GM18505 (cell line): ENCODE measurements around the gene PARP15.
"Not testable (repeated sequence)": the region's sequence is repeated elsewhere in the genome, so short reads cannot be mapped to it uniquely, and the experiment has no call there.

Source experiments
- ATAC-seq: cut with Tn5 transposase; IDR thresholded peaks from one replicate; pipeline ENCODE4 v1.9.1; 2021; ENCODE audit not compliant: unreplicated experiment
- POLR2A ChIP-seq: IDR thresholded peaks from 4 replicates; pipeline ENCODE4 v1.6.1; 2011; ENCODE audit warnings: borderline replicate concordance; ENCODE audit not compliant: insufficient read depth, insufficient read length; ENCODE audit errors: extremely low read depth

Gene PARP15

DNA sequence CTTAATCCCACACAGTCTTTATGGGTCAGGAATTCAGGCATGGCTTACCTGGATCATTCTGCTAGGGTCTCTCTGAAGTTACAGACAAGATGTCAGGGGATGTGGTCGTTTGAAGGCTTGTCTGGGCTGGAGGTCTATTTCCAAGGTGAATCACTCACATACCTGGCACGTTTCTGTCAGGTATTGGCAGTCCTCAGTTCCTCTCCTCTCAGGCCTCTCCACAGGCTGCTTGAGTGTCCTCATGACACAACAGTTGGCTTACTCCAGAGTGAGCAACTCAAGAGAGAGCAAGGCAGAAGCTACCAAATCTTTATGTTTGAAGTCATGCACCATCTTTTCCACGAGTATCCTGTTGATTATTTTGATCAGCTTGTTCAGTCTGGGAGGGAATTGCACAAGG is 59.2 kb downstream of the PARP15 start:
- ATAC-seq: no peak
- no peak for TF ChIP-seq POLR2A

DNA sequence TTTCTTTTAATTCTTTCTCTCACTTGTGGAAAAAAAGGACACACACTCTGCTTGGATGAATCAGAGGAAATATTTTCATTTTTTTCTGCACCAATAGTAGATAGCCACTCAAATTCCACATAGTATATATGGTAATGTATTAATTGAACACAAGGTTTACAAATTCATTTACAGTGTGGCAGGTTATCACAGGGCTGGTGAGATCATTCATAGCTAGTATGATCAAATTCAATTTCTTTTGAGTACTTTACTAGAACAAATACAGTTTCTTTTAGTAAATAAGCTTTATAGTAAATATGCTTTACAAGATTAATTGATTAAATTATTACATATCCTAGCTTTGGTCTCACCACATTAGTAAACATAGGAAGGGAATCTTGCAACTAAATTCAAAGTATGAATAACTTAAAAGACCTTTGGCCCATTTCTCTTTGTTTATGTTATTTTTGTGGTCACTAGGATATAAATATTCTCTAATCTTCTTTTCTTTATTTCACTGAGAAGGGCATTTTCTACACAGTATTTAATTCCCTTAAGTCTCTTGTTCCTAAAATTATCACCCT is 63.1 kb downstream of the PARP15 start:
- ATAC-seq: no peak
- no peak for TF ChIP-seq POLR2A

DNA sequence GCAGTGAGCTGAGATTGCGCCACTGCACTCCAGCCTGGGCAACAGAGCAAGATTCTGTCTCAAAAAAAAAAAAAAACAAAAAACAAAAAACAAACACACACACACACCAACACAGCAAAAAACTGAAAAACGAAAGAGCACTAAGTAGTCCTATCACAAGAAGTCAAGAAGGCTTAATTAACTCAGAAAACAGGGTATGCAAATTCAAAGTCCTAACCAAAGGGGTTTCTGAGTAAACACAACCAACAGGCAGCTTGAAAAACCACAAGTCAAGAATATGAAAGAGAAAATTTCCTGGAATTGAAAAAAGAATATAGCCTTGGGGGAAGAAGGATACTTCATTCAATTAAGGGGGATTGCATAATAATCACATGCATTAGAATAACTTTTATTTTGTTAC is 65.5 kb downstream of the PARP15 start:
- no peak for ATAC-seq
- TF ChIP-seq POLR2A: no peak

DNA sequence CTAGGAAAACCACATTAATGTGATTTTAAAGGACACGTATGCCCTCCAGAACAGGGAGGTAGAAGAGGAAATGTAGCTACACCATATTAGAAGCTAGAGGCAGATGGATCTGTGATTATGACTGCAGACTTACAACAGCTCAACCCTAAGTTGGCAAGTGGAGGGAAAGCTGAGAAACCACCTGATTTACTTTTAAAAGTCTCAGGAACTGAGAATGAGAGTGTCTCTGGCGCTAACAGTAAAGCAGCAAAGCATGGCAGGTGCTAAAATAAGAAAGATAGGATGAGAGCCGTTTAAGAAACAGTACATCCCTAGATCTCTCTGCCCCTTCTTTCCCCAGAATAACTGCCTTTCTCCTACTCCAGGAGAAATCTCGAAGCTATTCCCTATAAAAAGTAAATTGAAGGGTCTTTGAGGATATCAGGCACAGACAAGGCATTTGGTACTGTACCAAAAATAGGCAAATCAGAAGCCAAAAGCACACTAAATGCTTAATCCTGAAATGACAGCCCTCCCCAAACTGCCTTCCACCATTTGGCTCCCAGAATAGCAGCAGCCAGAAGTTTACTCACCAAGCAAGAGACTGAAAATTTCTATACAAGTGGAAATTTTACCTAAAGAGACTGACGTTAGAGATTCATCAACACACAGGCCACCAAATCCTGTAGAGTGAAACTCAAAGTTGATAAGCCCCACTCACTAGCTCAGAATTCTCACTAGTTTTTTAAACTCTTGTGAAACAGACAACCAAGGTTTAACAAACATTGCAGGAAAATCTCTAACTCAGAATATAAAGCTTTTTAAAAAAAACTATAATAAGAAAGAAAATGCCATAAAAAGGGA is 68.9 kb downstream of the PARP15 start:
- ATAC-seq: no peak
- no peak for TF ChIP-seq POLR2A

DNA sequence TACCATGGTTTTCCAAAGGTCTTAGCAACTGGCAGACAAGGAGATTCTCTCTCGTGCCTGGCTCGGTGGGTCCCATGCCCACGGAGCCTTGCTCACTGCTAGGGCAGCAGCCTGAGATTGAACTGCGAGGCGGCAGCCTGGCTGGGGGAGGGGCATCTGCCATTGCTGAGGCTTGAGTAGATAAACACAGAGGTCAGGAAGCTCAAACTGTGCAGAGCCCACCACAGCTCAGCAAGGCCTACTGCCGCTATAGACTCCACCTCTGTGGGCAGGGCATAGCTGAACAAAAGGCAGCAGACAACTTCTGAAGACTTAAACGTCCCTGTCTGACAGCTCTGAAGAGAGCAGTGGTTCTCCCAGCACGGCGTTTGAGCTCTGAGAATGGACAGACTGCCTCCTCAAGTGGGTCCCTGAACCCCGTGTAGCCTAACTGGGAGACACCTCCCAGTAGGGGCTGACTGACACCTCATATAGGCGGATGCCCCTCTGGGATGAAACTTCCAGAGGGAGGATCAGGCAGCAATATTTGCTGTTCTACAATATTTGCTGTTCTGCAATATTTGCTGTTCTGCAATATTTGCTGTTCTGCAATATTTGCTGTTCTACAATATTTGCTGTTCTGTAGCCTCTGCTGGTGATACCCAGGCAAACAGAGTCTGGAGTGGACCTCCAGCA is 73.9 kb downstream of the PARP15 start:
- not testable (repeated sequence) for ATAC-seq

DNA sequence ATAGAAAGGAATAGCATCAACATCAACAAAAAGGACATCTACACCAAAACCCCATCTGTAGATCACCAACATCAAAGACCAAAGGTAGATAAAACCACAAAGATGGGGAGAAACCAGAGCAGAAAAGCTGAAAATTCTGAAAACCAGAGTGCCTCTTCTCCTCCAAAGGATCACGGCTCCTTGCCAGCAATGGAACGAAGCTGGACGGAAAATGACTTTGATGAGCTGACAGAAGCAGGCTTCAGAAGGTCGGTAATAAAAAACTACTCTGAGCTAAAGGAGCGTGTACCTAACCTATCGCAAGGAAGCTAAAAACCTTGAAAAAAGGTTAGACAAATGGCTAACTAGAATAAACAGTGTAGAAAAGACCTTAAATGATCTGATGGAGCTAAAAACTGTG is 74.5 kb downstream of the PARP15 start:
- not testable (repeated sequence) for ATAC-seq

DNA sequence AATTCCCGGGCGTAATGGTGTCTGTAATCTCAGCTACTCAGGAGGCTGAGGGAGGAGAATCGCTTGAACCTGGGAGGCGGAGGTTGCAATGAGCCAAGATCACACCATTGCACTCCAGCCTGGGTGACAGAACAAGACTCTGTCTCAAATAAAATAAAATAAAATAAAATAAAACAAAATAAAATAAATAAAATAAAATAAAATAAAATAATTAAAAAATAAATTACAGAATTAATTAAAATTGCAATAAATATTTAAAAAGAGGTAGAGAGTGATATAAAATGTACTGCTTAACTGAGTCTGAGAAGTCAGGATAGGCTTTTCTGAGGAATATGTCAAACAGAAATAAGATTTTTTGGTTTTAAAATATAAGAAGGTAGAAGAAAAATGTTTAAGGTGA is 80.9 kb downstream of the PARP15 start:
- not testable (repeated sequence) for ATAC-seq

DNA sequence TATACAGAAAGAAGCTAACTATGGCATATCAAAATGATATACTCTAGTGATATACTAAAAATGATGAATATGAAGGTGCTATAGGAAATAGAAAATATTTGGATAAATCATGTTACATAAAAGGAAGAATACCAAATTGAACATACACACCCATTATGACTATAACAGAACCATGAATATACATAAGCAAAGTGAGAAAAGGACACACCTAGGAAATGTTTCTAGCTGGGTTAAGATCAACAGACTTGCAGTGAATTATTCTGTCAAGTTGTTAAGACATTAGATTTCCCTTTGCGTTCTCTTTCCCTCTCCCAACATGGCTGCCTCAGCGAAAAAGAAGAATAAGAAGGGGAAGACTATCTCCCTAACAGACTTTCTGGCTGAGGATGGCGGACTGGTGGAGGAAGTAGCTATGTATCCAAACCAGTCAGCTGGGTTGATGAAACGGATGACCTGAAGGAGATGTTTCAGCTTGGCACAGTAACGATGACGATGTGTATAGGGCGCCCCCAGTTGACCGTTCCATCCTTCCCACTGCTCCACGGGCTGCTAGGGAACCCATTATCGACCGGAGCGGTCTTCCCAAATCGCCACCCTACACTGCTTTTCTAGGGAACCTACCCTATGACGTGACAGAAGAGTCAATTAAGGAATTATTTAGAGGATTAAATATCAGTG is 83.0 kb downstream of the PARP15 start:
- TF ChIP-seq POLR2A: no peak
- ATAC-seq: no peak

DNA sequence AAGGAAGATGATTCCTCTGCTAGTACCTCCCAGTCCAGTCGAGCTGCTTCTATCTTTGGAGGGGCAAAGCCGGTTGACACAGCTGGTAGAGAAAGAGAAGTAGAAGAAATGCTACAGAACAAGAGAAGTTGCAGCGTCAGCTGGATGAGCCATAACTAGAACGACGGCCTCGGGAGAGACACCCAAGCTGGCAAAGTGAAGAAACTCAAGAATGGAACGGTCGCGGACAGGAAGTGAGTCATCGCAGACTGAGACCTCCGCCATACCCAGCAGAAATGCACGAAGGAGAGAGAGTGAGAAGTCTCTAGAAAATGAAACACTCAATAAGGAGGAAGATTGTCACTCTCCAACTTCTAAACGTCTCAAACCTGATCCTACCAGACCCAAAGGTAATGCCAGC is 84.2 kb downstream of the PARP15 start:
- ATAC-seq: no peak
- TF ChIP-seq POLR2A: no peak

DNA sequence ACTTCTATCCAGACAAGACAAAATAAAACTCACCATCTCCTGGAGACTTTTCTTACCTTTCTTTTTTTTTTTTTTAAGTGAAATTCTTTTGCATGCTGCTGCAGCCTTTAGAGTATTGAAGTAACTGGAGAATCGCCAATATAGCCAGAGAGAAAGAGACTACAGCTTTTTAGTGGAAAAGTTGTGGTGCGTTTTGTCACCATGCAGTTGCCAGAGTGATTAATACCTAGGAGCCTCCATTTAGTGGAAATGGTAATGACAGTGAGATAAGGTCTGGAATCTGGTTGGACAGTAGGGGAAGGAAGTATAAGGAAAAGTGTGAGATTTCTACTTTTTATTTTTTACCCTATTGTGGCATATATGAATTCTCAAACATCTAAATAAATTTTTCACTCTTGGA is 85.1 kb downstream of the PARP15 start:
- ATAC-seq: no peak
- TF ChIP-seq POLR2A: no peak

DNA sequence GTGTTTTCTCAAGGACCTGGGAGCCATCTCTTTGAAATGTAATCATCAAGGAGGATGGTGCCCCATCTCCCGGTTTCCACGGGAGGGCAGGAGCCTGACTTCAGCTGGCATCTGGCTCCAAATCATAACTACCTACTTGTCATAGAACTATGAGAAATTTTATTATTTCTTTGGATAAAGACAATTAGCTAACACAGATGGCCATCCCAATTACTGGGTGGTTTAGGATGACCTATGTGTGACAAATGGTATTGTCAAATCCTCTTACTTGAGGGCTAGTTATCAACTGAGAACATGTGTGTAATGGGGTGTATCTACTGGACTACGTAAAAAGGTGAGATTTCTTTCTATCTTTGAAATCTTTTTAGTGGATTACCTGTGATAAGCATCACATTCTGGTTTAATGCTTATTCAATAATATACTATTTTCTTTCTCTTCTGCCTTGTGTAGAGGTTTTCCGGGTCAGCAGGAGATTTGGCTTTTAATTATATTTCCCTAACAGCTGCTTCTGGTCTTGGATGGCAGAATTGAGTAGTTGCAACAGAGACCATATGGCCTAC is 87.9 kb downstream of the PARP15 start:
- no peak for TF ChIP-seq POLR2A
- no peak for ATAC-seq

DNA sequence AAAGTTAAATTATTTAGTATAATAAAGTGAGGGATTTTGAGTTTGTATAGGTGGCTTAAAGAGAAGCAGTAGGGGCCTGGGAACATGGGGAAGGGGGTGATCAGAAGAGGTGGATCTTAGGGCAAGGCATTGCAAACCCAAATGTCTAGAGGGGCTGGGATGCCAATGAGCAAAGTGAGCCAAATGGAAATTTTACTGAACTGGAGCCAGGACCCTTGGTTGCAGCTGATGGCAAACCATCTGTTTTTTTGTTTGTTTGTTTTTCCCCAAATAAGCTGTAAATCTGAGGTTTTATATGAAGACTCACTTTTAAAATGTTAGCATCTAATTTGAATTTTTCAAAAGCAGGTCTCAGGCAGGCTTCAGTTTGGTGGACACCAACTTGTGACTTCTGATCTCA is 88.4 kb downstream of the PARP15 start:
- no peak for TF ChIP-seq POLR2A
- no peak for ATAC-seq

DNA sequence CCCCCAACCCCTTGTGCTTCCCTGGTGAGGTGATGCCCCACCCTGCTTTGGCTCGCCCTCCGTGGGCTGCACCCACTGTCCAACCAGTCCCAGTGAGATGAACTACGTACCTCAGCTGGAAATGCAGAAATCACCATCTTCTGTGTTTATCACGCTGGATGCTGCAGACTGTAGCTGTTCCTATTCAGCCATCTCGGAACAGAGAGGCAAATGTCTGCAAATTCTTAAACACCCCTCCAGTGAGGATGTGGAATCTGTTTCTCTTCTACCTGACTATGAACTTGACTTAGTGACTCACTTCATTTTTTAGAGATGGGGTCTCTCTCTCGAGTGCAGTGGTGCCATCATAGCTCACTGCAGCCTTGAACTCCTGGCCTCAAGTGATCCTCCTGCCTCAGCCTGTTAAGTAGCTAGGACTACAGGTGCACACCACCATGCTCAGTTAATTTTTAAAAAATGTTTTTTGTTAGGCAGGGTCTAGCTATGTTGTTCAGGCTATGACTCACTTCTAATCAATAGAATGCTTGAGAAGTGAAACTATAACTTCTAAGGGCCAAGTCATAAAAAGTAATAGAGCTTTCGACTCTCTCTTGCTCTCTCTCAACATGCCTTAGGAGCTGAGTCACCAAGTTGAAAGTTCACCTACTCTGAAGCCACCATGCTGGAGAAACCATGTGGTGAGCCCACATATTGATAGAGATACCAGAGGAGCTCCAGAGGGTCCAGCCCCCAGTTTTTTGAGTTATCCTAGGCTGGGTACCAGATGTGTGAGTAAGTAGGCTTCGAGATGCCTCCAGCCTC is 91.7 kb downstream of the PARP15 start:
- ATAC-seq: peak; percentile 78
- no peak for TF ChIP-seq POLR2A
